ENCODE data around the gene DPP10.

DNA sequence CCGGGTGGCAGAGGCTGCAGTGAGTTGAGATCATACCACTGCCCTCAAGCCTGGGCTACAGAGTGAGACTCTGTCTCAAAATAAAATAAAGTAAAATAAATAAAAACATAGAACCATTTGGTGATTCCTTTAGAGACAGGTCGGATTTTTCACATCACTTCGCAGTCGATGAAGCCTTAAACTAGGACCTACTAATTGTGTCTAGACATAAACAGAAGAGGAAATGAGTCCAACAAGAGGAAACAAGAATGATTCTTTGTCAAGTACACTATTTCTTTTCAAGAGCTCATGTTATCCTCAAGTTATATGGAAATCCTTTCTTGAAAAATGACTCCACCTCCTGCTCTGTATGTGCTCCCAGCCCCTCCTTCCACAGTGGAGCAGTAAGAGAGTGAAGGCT is 758.9 kb downstream of the DPP10 start:
- TF ChIP-seq, protein P1, sequence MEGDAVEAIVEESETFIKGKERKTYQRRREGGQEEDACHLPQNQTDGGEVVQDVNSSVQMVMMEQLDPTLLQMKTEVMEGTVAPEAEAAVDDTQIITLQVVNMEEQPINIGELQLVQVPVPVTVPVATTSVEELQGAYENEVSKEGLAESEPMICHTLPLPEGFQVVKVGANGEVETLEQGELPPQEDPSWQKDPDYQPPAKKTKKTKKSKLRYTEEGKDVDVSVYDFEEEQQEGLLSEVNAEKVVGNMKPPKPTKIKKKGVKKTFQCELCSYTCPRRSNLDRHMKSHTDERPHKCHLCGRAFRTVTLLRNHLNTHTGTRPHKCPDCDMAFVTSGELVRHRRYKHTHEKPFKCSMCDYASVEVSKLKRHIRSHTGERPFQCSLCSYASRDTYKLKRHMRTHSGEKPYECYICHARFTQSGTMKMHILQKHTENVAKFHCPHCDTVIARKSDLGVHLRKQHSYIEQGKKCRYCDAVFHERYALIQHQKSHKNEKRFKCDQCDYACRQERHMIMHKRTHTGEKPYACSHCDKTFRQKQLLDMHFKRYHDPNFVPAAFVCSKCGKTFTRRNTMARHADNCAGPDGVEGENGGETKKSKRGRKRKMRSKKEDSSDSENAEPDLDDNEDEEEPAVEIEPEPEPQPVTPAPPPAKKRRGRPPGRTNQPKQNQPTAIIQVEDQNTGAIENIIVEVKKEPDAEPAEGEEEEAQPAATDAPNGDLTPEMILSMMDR (IDR thresholded peaks at IDR 0.05): no peak
- TF ChIP-seq ZFX (IDR thresholded peaks at IDR 0.05; ENCODE audit: borderline replicate concordance): no peak

Measured in 22Rv1 (cell line).